Type B pancreatic cell (in vitro differentiated cells): ENCODE measurements around the gene ZBTB9. TPM values are rescaled to one million over a fixed set of nuclear protein-coding genes. Genes with fewer than 3 reads are reported as not detected.
A peak's percentile ranks its signal among the peaks of the same experiment; 100 is the strongest.

Experiments used
- DNase-seq: peaks from one replicate; pipeline ENCODE4 v3.0.0; 2021; ENCODE audit warnings: mixed read lengths; ENCODE audit not compliant: unreplicated experiment; ENCODE audit errors: extremely low spot score
- H3K27ac Mint-ChIP-seq: 2 replicates; pipeline ENCODE4 v1.8.0; 2021; ENCODE audit warnings: mild to moderate bottlenecking, mixed read lengths
- H3K27me3 Mint-ChIP-seq: 2 replicates; pipeline ENCODE4 v1.8.0; 2021; ENCODE audit warnings: mixed read lengths
- H3K36me3 Mint-ChIP-seq: 2 replicates; pipeline ENCODE4 v1.8.0; 2021; ENCODE audit warnings: mixed read lengths
- H3K4me1 Mint-ChIP-seq: one replicate; pipeline ENCODE4 v1.8.0; 2021; ENCODE audit warnings: mixed read lengths; ENCODE audit not compliant: unreplicated experiment
- H3K4me3 Mint-ChIP-seq: 2 replicates; pipeline ENCODE4 v1.8.0; 2021; ENCODE audit warnings: mild to moderate bottlenecking, mixed read lengths
- H3K9me3 Mint-ChIP-seq: 2 replicates; pipeline ENCODE4 v1.8.0; 2021; ENCODE audit warnings: mixed read lengths
- CTCF ChIP-seq: fragments of 200-600 bp; sonication (generic); conservative IDR thresholded peaks from 2 replicates; pipeline ENCODE4 v1.5.0; 2021; ENCODE audit warnings: antibody characterized with exemption, mild to moderate bottlenecking
- total RNA-seq: library from RNA; stranded (reverse); gene quantifications from 2 replicates; pipeline ENCODE4 v1.2.1, GENCODE V29; 2021; ENCODE audit warnings: low replicate concordance

The ZBTB9 gene
- total RNA-seq, 1 donor from 2014 or later: 14.5 TPM

- Mint-ChIP-seq H3K4me3 (peak overlapping the region; percentile 13), H3K4me1 (no peaks in the 10 kb centered on the region), H3K9me3 (no peaks in the 10 kb centered on the region), H3K36me3 (no peaks in the 10 kb centered on the region), H3K27me3 (peaks cover 7% of the 10 kb centered on the region), H3K27ac (peak overlapping the region; percentile 37)
- no peak for TF ChIP-seq CTCF
- no peak for DNase-seq
Measured at GRCh38 chr6:33488339-33488738, 34.0 kb downstream of the ZBTB9 start.

GRCh38 chr6:33490198-33490597 lies 35.8 kb downstream of the ZBTB9 start:
- Mint-ChIP-seq H3K27me3 (peaks cover 7% of the 10 kb centered on the region), H3K36me3 (no peaks in the 10 kb centered on the region), H3K4me1 (no peaks in the 10 kb centered on the region), H3K4me3 (no peak overlapping the region), H3K27ac (no peak overlapping the region), H3K9me3 (no peaks in the 10 kb centered on the region)
- DNase-seq: no peak
- TF ChIP-seq CTCF: no peak

DNA sequence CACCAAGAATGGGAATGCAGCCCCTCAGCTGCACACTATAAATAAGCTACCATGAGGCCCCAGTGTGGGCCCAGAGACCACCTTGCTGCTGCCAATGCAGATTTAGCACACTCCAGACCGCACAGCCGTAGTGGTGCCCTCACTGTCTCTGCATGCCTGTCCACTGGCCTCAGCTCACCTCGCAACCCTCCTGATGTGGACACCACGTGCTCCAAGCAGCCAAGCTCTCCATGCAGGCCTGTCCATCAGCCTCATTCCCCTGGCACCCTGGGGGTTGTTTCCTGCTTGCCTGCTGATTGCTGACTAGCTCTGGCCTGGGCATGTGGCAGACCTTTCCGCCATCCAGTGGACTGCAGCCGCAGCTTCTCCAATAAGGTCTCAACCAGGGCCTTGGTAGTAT lies 36.2 kb downstream of the ZBTB9 start:
- DNase-seq: no peak
- Mint-ChIP-seq H3K27ac (no peak overlapping the region), H3K36me3 (no peaks in the 10 kb centered on the region), H3K4me3 (no peak overlapping the region), H3K9me3 (no peaks in the 10 kb centered on the region), H3K4me1 (no peaks in the 10 kb centered on the region), H3K27me3 (peaks cover 7% of the 10 kb centered on the region)
- no peak for TF ChIP-seq CTCF

DNA sequence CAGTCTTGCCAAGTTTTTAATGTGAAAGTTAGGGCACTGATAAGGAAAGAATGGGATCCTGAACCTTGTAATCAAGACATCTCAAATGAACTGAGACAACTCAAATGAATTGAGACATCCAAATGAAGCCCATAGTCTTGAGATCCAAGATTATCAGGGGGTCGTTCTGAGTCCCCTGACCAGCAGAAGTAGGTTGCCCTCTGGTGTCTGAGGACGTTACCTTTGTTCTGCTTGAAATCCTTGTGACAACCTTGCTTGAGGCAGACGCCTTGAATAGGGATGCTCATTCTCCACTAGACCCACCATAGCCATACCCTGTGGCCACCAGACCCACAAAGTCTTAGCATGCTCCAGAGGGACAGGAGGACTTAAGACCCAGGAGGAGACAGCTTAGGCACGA lies 37.7 kb downstream of the ZBTB9 start:
- no peak overlapping the region for H3K27ac Mint-ChIP-seq
- no peak overlapping the region for H3K4me3 Mint-ChIP-seq
- no peaks in the 10 kb centered on the region for H3K9me3 Mint-ChIP-seq
- H3K36me3 Mint-ChIP-seq: no peaks in the 10 kb centered on the region
- peaks cover 7% of the 10 kb centered on the region for H3K27me3 Mint-ChIP-seq
- no peak for DNase-seq
- H3K4me1 Mint-ChIP-seq: no peaks in the 10 kb centered on the region
- peak; percentile 14 for TF ChIP-seq CTCF

DNA sequence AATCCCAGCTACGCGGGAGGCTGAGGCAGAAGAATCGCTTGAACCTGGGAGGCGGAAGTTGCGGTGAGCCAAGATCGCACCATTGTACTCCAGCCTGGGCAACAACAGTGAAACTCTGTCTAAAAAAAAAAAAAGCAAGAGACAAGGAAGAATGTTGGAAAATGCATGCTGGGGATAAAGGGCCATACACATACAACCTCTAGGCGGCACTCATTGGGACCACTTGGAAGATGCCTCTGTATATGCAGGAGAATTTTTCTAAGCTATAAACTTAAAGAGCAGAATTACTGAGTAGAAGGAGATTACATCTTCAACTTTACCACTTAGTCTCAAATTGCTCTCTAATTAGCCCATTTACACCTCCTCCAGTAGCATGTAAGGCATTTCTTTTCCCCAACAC lies 42.8 kb downstream of the ZBTB9 start:
- Mint-ChIP-seq H3K4me3 (no peak overlapping the region), H3K36me3 (no peaks in the 10 kb centered on the region)

More for the DNA sequence above, 42.8 kb downstream of the ZBTB9 start:
- no peak for DNase-seq
- H3K9me3 Mint-ChIP-seq: no peaks in the 10 kb centered on the region
- H3K4me1 Mint-ChIP-seq: no peaks in the 10 kb centered on the region
- peaks cover 2% of the 10 kb centered on the region for H3K27me3 Mint-ChIP-seq
- no peak for TF ChIP-seq CTCF
- no peak overlapping the region for H3K27ac Mint-ChIP-seq
